Myometrial cell (primary cell): ENCODE results near the gene MCF2L. TPM values are rescaled to one million over a fixed set of nuclear protein-coding genes. Genes with fewer than 3 reads are reported as not detected.

ENCODE experiments used
- total RNA-seq: library from RNA; depleted of rRNA; stranded (reverse); fragments of >200 nt; gene quantifications from 2 replicates; pipeline ENCODE4 v1.2.3, GENCODE V29; 2015

The MCF2L gene, protein sequence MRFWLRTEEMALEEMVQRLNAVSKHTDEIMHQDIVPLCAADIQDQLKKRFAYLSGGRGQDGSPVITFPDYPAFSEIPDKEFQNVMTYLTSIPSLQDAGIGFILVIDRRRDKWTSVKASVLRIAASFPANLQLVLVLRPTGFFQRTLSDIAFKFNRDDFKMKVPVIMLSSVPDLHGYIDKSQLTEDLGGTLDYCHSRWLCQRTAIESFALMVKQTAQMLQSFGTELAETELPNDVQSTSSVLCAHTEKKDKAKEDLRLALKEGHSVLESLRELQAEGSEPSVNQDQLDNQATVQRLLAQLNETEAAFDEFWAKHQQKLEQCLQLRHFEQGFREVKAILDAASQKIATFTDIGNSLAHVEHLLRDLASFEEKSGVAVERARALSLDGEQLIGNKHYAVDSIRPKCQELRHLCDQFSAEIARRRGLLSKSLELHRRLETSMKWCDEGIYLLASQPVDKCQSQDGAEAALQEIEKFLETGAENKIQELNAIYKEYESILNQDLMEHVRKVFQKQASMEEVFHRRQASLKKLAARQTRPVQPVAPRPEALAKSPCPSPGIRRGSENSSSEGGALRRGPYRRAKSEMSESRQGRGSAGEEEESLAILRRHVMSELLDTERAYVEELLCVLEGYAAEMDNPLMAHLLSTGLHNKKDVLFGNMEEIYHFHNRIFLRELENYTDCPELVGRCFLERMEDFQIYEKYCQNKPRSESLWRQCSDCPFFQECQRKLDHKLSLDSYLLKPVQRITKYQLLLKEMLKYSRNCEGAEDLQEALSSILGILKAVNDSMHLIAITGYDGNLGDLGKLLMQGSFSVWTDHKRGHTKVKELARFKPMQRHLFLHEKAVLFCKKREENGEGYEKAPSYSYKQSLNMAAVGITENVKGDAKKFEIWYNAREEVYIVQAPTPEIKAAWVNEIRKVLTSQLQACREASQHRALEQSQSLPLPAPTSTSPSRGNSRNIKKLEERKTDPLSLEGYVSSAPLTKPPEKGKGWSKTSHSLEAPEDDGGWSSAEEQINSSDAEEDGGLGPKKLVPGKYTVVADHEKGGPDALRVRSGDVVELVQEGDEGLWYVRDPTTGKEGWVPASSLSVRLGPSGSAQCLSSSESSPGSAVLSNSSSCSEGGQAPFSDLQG
- not detected in 2 replicates for total RNA-seq

DNA sequence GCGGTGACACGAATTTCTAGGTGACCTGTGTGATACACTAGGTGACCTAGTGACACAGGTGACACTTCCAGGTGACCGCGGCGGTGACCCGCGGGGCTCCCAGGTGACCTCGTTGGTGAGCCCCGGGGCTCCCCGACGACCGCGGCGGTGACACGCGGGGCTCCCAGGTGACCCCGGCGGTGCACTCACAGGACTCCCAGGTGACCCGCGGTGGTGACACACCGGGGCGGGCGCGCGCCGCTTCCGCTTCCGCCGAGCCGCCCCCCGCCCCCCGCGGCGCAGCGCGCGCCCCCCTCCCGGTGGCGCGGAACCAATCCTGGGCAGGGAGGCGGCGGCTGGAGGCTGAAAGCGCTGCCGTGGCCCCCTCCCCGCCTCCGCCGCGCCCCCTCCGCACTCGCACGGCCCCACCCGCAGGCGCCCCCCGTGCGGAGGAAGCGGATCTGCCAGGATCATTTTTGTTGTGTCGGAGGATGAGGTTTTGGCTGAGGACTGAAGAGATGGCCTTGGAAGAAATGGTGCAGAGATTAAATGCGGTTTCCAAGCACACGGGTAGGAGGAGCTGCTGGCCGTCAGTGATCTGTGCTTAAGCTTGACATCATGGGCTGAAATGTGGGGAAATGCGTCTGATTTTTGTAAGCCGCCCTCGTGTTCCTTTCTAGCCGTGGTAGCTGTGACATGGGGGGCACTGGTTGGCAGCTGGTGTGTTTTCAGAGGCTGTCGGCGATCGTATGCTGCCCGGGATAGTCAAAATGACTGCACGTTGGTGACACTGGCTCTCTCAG, at the start of gene MCF2L:
TSS of gene MCF2L (plus strand) at position 305 of the 782 bp plus-strand sequence. CDS start at position 471, 166 bp downstream.

DNA sequence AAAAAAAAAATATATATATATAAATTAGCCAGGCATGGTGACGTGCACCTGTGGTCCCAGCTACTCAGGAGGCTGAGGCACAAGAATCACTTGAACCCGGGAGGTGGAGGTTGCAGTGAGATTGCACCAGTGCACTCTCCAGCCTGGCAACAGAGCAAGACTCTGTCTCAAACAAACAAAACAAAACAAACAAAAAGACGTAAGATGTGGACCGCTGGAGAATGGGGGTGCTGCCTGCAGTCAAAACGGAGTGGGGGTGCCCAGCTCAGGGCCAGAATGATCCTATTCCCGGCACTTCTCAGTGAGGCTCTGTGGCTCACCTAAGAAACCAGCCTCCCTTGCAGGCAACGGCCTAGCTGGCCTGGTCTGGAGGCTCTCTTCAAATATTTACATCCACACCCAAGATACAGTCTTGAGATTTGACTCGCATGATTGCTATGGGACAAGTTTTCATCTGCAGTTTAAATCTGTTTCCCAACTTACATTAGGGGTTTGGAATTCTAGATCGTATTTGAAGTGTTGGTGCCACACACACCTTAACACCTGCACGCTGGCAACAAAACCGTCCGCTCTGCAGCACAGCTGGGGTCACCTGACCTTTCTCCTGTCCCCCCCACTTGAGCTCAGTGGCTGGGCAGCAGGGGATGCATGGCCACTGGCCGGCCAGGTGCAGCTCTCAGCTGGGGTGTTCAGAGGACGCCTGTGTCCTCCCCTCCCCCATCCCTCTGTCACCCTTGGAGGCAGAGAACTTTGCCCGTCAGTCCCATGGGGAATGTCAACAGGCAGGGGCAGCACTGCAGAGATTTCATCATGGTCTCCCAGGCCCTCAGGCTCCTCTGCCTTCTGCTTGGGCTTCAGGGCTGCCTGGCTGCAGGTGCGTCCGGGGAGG, 136.3 kb downstream of the MCF2L start, which contains the start of gene F7:
TSS of gene F7 (plus strand) at position 760 of the 889 bp plus-strand sequence. CDS start at position 811, 51 bp downstream.

DNA sequence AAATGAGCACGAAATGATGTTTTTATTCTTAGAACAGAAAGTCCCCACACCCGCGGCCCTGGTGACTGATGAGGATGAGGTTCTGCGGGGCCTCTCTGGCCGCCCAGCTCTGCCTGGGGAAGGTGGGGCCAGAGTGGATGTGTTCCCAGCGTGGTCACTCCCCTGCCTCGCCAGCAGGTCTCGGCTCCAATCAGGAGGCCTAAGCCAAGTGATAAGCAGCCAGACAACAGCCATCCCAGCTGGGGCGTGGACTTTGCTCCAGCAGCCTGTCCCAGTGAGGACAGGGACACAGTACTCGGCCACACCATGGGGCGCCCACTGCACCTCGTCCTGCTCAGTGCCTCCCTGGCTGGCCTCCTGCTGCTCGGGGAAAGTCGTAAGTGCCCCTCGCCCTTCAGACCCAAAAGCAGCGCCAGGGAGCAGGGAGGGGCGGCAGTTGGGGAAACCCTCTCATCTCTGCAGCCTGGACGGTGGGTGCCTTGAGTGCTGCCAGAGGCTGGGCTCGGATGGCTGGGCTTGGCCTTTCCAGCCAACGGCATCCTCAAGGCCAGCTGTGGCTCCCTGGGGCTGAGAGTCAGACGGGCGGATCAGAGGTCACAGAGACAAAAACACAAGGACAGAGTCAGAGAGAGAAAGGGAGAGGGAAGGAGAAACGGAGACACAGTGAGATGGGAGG, 153.7 kb downstream of the MCF2L start, which contains the start of gene F10:
TSS of gene F10 (plus strand) at position 250 of the 676 bp plus-strand sequence. CDS start at position 307, 57 bp downstream.

Other genes starting within 250 kb of the MCF2L start
- not detected in 2 replicates for gene F7, start 136.6 kb downstream of the MCF2L start, total RNA-seq
- gene F10, start 153.6 kb downstream of the MCF2L start, total RNA-seq: 13.0 and 16.0 TPM in 2 replicates
- gene PROZ, start 189.4 kb downstream of the MCF2L start, total RNA-seq: not detected in 2 replicates
- 91.1 and 95.4 TPM in 2 replicates for gene PCID2, start 239.5 kb downstream of the MCF2L start, total RNA-seq
- gene CUL4A, start 240.4 kb downstream of the MCF2L start, total RNA-seq: 101 and 108 TPM in 2 replicates